ENCODE measurements around the gene MED12L. TPM values are rescaled to one million over a fixed set of nuclear protein-coding genes. Genes with fewer than 3 reads are reported as not detected.

MED12L gene
- total RNA-seq, 1 donor, result 2.2 TPM

- H3K36me3 ChIP-seq (ENCODE audit: insufficient read depth, low read length), result no peaks in the 10 kb centered on the region
- no peak for DNase-seq (ENCODE audit: insufficient read length, low spot score, missing footprints)
- H3K4me3 ChIP-seq (ENCODE audit: insufficient read depth, low read length), result no peak overlapping the region
- H3K27me3 ChIP-seq (ENCODE audit: insufficient read depth, low read length), result no peaks in the 10 kb centered on the region
- no peaks in the 10 kb centered on the region for H3K79me2 ChIP-seq (ENCODE audit: insufficient read depth, low read length)
- H3K4me1 ChIP-seq (ENCODE audit: insufficient read depth, low read length), result peaks cover 13% of the 10 kb centered on the region
- H3K4me2 ChIP-seq (ENCODE audit: insufficient read depth, low read length), result no peak overlapping the region
- H3K27ac ChIP-seq (ENCODE audit: low read depth, low read length), result no peak overlapping the region
- no peaks in the 10 kb centered on the region for H3K9me3 ChIP-seq (ENCODE audit: low read depth, low read length)
- no peaks in the 10 kb centered on the region for H4K20me1 ChIP-seq (ENCODE audit: insufficient read depth, low read length)
- TF ChIP-seq, protein P1, sequence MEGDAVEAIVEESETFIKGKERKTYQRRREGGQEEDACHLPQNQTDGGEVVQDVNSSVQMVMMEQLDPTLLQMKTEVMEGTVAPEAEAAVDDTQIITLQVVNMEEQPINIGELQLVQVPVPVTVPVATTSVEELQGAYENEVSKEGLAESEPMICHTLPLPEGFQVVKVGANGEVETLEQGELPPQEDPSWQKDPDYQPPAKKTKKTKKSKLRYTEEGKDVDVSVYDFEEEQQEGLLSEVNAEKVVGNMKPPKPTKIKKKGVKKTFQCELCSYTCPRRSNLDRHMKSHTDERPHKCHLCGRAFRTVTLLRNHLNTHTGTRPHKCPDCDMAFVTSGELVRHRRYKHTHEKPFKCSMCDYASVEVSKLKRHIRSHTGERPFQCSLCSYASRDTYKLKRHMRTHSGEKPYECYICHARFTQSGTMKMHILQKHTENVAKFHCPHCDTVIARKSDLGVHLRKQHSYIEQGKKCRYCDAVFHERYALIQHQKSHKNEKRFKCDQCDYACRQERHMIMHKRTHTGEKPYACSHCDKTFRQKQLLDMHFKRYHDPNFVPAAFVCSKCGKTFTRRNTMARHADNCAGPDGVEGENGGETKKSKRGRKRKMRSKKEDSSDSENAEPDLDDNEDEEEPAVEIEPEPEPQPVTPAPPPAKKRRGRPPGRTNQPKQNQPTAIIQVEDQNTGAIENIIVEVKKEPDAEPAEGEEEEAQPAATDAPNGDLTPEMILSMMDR (IDR thresholded peaks at IDR 0.05; ENCODE audit: extremely low read depth, low read depth, low read length), result no peak
- H2AFZ ChIP-seq (ENCODE audit: low read length), result no peak overlapping the region
Measured at GRCh38 chr3:151415289-151415688, 329.8 kb downstream of the MED12L start.

DNA sequence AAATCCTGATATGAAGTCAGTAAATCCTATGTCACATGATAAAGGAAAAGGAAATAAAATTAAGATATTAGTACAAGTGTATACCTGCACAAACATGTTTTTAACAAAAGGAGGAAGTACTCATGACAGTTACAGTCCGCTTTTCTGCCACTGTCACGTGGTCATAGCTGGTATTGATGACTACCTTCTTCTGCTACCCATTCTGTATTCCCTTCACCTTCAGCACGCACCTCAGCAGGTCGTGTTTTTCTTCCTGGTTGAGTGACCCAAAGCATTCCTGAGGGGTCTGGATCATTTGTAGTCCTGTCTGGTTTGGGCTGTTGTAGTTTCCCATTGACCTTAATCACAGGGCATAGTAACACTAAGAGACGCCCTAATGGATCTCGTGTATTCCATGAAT lies 334.3 kb downstream of the MED12L start:
- Histone ChIP-seq H4K20me1 (ENCODE audit: insufficient read depth, low read length) (no peaks in the 10 kb centered on the region), H3K36me3 (ENCODE audit: insufficient read depth, low read length) (no peaks in the 10 kb centered on the region), H3K9me3 (ENCODE audit: low read depth, low read length) (no peaks in the 10 kb centered on the region), H3K4me3 (ENCODE audit: insufficient read depth, low read length) (no peak overlapping the region), H2AFZ (ENCODE audit: low read length) (no peak overlapping the region), H3K4me1 (ENCODE audit: insufficient read depth, low read length) (peaks cover 3% of the 10 kb centered on the region), H3K79me2 (ENCODE audit: insufficient read depth, low read length) (no peaks in the 10 kb centered on the region), H3K27ac (ENCODE audit: low read depth, low read length) (no peak overlapping the region), H3K4me2 (ENCODE audit: insufficient read depth, low read length) (no peak overlapping the region), H3K27me3 (ENCODE audit: insufficient read depth, low read length) (no peaks in the 10 kb centered on the region)
- TF ChIP-seq, protein P1 (IDR thresholded peaks at IDR 0.05; ENCODE audit: extremely low read depth, low read depth, low read length), result no peak
- DNase-seq (ENCODE audit: insufficient read length, low spot score, missing footprints), result no peak

DNA sequence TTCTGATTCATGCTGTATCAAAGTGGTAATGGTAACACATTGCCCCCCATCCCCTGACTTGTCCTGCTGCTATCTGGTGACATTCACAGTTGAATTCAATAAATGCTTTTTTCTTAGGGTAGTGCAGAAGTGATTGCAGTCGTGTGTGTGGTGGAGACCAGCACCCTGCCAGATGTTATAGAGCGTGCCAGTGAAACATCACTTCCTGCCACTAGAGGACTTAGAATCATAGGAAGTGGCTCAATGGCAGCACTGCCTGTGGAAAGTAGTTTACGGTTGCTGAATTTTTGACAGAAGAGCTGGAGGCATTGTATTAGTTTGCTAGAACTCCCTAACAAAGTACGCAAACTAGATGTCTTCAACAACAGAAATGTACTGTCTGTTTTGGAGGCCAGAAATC lies 336.5 kb downstream of the MED12L start:
- no peaks in the 10 kb centered on the region for H3K9me3 ChIP-seq (ENCODE audit: low read depth, low read length)
- H3K4me1 ChIP-seq (ENCODE audit: insufficient read depth, low read length), result peaks cover 13% of the 10 kb centered on the region
- H3K27ac ChIP-seq (ENCODE audit: low read depth, low read length), result no peak overlapping the region
- no peak overlapping the region for H2AFZ ChIP-seq (ENCODE audit: low read length)
- TF ChIP-seq, protein P1 (IDR thresholded peaks at IDR 0.05; ENCODE audit: extremely low read depth, low read depth, low read length), result peak; percentile 13
- H3K27me3 ChIP-seq (ENCODE audit: insufficient read depth, low read length), result no peaks in the 10 kb centered on the region
- no peak overlapping the region for H3K4me3 ChIP-seq (ENCODE audit: insufficient read depth, low read length)
- no peaks in the 10 kb centered on the region for H3K79me2 ChIP-seq (ENCODE audit: insufficient read depth, low read length)
- no peak for DNase-seq (ENCODE audit: insufficient read length, low spot score, missing footprints)
- H3K36me3 ChIP-seq (ENCODE audit: insufficient read depth, low read length), result no peaks in the 10 kb centered on the region
- no peaks in the 10 kb centered on the region for H4K20me1 ChIP-seq (ENCODE audit: insufficient read depth, low read length)
- no peak overlapping the region for H3K4me2 ChIP-seq (ENCODE audit: insufficient read depth, low read length)

DNA sequence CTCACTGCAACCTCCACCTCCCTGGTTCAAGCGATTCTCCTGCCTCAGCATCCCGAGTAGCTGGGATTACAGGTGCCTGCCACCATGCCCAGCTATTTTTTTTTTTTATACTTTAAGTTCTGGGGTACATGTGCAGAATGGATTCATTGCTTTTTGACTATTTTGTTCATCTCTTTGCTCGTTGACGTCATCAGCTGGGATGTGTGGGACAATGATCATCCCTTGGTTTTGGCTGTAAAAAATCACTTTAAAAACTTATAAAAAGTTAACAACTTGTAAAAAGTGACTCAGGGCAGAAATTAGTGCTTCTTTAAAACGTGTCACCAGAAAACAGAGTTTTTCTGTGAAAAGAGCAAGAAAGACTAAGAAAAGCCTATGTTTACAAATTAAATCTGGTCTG lies 337.6 kb downstream of the MED12L start:
- no peak overlapping the region for H3K27ac ChIP-seq (ENCODE audit: low read depth, low read length)
- no peaks in the 10 kb centered on the region for H4K20me1 ChIP-seq (ENCODE audit: insufficient read depth, low read length)
- peaks cover 13% of the 10 kb centered on the region for H3K4me1 ChIP-seq (ENCODE audit: insufficient read depth, low read length)
- no peaks in the 10 kb centered on the region for H3K36me3 ChIP-seq (ENCODE audit: insufficient read depth, low read length)
- DNase-seq (ENCODE audit: insufficient read length, low spot score, missing footprints), result no peak
- TF ChIP-seq, protein P1 (IDR thresholded peaks at IDR 0.05; ENCODE audit: extremely low read depth, low read depth, low read length), result no peak
- H3K4me3 ChIP-seq (ENCODE audit: insufficient read depth, low read length), result no peak overlapping the region
- no peaks in the 10 kb centered on the region for H3K79me2 ChIP-seq (ENCODE audit: insufficient read depth, low read length)
- H3K27me3 ChIP-seq (ENCODE audit: insufficient read depth, low read length), result no peaks in the 10 kb centered on the region
- H3K9me3 ChIP-seq (ENCODE audit: low read depth, low read length), result no peaks in the 10 kb centered on the region
- no peak overlapping the region for H2AFZ ChIP-seq (ENCODE audit: low read length)
- no peak overlapping the region for H3K4me2 ChIP-seq (ENCODE audit: insufficient read depth, low read length)
